Pancreas (tissue), 10 donors: Measurements from ENCODE around the gene SLC25A22. TPM values are rescaled to one million over a fixed set of nuclear protein-coding genes. Genes with fewer than 3 reads are reported as not detected.

Experiments used
- ATAC-seq, 4 donors: fragments of 200-7000 bp; cut with Tn5 transposase; one replicate each; pipeline versions ENCODE4 v1.8.0 to v1.9.1; 2020; ENCODE audit warnings: mild to moderate bottlenecking in 4 of 4, moderate library complexity in 4 of 4
- DNase-seq, 6 donors: peaks; one replicate each; pipeline ENCODE4 v3.0.0-alpha.2; 2020
- FAIRE-seq: peaks from 2 replicates; lab custom pipeline; 2012; peaks lifted over from hg19 to GRCh38; lab: Jason Lieb, UNC
- H3K27ac ChIP-seq, 4 donors: fragments of 200-600 bp; sonication (generic); 1 replicate in 3 of 4; 2 replicates in 1 of 4; pipeline versions ENCODE4 v1.5.0 to v1.8.0; 2020
- H3K27me3 ChIP-seq, 4 donors: fragments of 200-600 bp; one replicate each; pipeline ENCODE4 v1.8.0; 2021
- H3K36me3 ChIP-seq, 3 donors: fragments of 200-600 bp; sonication (generic) in 1 of 3; one replicate each; pipeline versions ENCODE4 v1.5.0 to v1.8.0; 2020 to 2021
- H3K4me1 ChIP-seq, 3 donors: fragments of 200-600 bp; one replicate each; pipeline ENCODE4 v1.8.0; 2021
- H3K4me3 ChIP-seq, 4 donors: fragments of 200-600 bp; sonication (generic) in 2 of 4; one replicate each; pipeline versions ENCODE4 v1.5.0 to v1.8.0; 2020 to 2021
- H3K9me3 ChIP-seq, 4 donors: fragments of 200-600 bp; one replicate each; pipeline ENCODE4 v1.8.0; 2021
- CTCF ChIP-seq, 4 donors: fragments of 200-600 bp; sonication (generic) in 3 of 4; IDR thresholded peaks; one replicate each; pipeline versions ENCODE4 v1.5.0 to v1.8.0; 2021; ENCODE audit warnings: antibody characterized with exemption in 4 of 4
- WGBS, 2 donors: extraction: QIAGEN DNeasy Blood & Tissue Kit; methylation state at CpG; one replicate each; pipeline ENCODE4 v1.1.7; 2013; 5-methylcytosine and 5-hydroxymethylcytosine counted together
- intact Hi-C, 3 donors: fragments of 100-400 bp; cut with DNase I; formaldehyde crosslinking; loops; one replicate each; pipeline versions ENCODE4 v1.11.1 to v1.14.2; 2022
- polyA plus RNA-seq, 2 donors: library from polyadenylated mRNA; stranded (reverse); fragments of 200-250 nt; gene quantifications; one replicate each; pipeline ENCODE4 v1.2.3, GENCODE V29; 2013
- total RNA-seq, 6 donors: library from RNA; stranded (reverse); fragmentation: NEBNext Ultra II Directional in 4 of 6; extraction: Animal tissue kit (Norgen Biotek cat#: 25700) in 4 of 6; gene quantifications; one replicate each; pipeline versions ENCODE4 v1.2.1 to v1.2.4, GENCODE V29; 2021 to 2023
- donor health status: healthy with polysubstance abuse.
- donor health status: DM: no; HTN: no; CAD: no; lungs with moderate emphysema.
- donor health status: DM: no; HTN: no; CAD: no.
- donor health status: control.
- donor health status: control.
- donor health status: Bipolar disorder and iron deficiency.
- donor health status: DM: yes; HTN: yes; CAD: no.
- donor health status: DM: no; HTN: no; CAD: no.
- donor health status: DM: no; HTN: no; CAD: no.
- donor health status: DM: yes; HTN: yes; CAD: no.

The SLC25A22 gene
- total and polyA plus RNA-seq, 8 donors, result 32.2 to 84.0 (median 42.9) TPM

DNA sequence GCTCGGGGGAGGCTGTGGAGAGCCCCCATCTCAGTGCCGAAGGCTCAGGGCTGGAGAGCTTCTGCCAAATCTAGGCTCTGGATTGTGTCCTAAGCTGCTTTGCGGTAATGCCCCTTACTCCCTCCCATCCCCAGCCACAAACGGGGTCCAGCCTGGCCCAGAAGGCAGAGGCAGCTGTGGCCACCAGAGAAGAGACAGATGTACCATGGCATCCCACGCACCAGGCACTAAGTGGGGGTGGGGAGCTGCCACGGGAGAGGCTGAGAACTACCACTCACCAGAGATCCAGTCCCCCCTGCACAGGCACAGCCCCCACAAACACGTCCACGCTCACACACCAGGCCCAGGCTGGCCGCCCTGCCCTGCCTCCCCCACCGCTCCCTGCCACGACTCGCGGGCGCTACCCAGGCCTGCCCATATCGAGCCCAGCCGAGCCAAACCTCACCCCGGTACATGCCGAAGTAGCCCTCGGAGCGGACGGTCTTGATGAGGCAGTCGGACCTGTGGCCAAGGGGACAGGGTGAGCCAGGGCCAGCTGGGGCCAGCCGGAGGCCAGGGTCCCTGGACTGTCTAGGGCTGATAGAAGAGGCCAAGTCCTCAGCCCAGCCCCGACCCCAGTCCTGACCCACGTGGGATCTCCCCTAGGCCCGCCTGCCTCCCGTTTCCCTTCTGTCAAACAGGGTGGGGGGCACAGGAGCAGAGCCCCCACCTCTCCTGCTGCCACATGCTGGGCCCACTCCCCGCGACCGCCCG lies 3.9 kb downstream of the SLC25A22 start:
- peak in 4 of 6 donors; percentile 45 to 90 (median 60) for DNase-seq
- TF ChIP-seq CTCF (IDR thresholded peaks at IDR 0.05), result no peak
- WGBS, 2 donors, result 36 to 37% methylated on average over 30 to 31 of the region's 31 CpGs
- intact Hi-C loops, result no loop called here
- peaks cover 0 to 14% (median 4%) of the 10 kb centered on the region in 3 donors for H3K36me3 ChIP-seq
- ATAC-seq, result peak; percentile 0 to 8 (median 2)
- no peak for FAIRE-seq
- H3K9me3 ChIP-seq, result no peaks in the 10 kb centered on the region
- peak overlapping the region; percentile 86 to 90 (median 88) for H3K27ac ChIP-seq
- no peaks in the 10 kb centered on the region for H3K27me3 ChIP-seq
- H3K4me1 ChIP-seq, result peaks cover 8 to 17% (median 8%) of the 10 kb centered on the region in 3 donors
- H3K4me3 ChIP-seq, result peak overlapping the region in 3 of 4 donors; percentile 60 to 85 (median 72)

- H3K27me3 ChIP-seq, result no peaks in the 10 kb centered on the region
- intact Hi-C loops, result no loop called here
- no peak for FAIRE-seq
- WGBS, 2 donors, result 38 to 41% methylated on average over 7 of the region's 7 CpGs
- no peak for TF ChIP-seq CTCF (IDR thresholded peaks at IDR 0.05)
- H3K4me1 ChIP-seq, result peaks cover 8 to 17% (median 8%) of the 10 kb centered on the region in 3 donors
- H3K36me3 ChIP-seq, result peaks cover 0 to 14% (median 4%) of the 10 kb centered on the region in 3 donors
- H3K9me3 ChIP-seq, result no peaks in the 10 kb centered on the region
- ATAC-seq, result peak; percentile 30 to 48 (median 41)
- H3K4me3 ChIP-seq, result peak overlapping the region in 3 of 4 donors; percentile 60 to 85 (median 72)
- DNase-seq, result peak; percentile 85 to 96 (median 90)
- peak overlapping the region in 3 of 4 donors; percentile 86 to 90 (median 89) for H3K27ac ChIP-seq
Measured at GRCh38 chr11:793556-793955, 4.5 kb downstream of the SLC25A22 start.

DNA sequence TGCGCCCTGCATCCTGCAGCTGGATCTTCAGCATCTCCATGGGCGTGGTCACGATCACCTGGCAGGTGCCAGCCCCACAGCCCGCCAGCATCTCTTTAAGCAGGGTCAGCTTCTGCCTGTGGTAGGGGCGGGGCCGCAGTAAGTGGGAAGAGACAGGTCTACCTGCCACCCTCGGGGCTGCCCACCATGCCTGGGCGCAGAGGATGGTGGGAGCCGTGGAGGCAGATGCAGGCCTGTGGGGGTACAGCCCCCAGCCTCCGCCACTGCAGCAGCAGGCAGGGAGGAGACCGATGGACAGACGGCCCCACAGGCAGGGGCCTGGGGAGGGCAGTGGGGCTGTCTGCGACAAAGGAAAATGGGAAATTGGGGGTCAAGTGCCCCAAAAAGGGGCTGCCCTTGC lies 5.2 kb downstream of the SLC25A22 start:
- DNase-seq (peak in 3 of 6 donors; percentile 35 to 74 (median 63)), FAIRE-seq (no peak), ATAC-seq (no peak)
- peaks cover 8 to 14% (median 8%) of the 10 kb centered on the region in 3 donors for H3K4me1 ChIP-seq
- H3K4me3 ChIP-seq, result peak overlapping the region in 1 of 4 donors; percentile 72
- WGBS, 2 donors, result 73 to 86% methylated on average over 12 to 13 of the region's 13 CpGs
- H3K27me3 ChIP-seq, result no peaks in the 10 kb centered on the region
- peaks cover 0 to 14% (median 4%) of the 10 kb centered on the region in 3 donors for H3K36me3 ChIP-seq
- intact Hi-C loops, result no loop called here
- H3K9me3 ChIP-seq, result no peaks in the 10 kb centered on the region
- no peak for TF ChIP-seq CTCF (IDR thresholded peaks at IDR 0.05)
- H3K27ac ChIP-seq, result no peak overlapping the region

DNA sequence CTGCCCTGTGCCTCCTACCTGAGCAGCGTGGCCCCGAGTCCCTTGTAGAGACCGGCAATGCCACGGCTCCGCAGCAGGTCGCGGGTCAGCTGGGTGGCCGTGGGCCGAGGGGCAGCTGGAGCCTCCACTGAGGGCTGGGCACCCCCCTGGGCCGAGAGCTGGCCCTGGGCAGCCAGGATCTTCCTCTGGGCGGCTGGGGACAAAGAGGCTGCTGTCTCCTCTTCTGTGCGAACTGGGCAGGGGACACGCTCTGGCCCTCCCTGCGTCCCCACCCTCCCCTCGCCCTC lies 5.6 kb downstream of the SLC25A22 start:
- no peaks in the 10 kb centered on the region for H3K9me3 ChIP-seq
- DNase-seq (peak in 2 of 6 donors; percentile 17 to 80), ATAC-seq (no peak), FAIRE-seq (no peak)
- no peaks in the 10 kb centered on the region for H3K27me3 ChIP-seq
- WGBS, 2 donors, result 85 to 90% methylated on average over 7 to 15 of the region's 15 CpGs
- no peak overlapping the region for H3K4me3 ChIP-seq
- intact Hi-C loops, result no loop called here
- H3K36me3 ChIP-seq, result peaks cover 0 to 14% (median 4%) of the 10 kb centered on the region in 3 donors
- H3K27ac ChIP-seq, result no peak overlapping the region
- H3K4me1 ChIP-seq, result peaks cover 8 to 14% (median 8%) of the 10 kb centered on the region in 3 donors
- TF ChIP-seq CTCF (IDR thresholded peaks at IDR 0.05), result no peak
